HG02623 (cell line): ENCODE measurements around the gene RGS21.
"Not testable (repeated sequence)": the region's sequence is repeated elsewhere in the genome, so short reads cannot be mapped to it uniquely, and the experiment has no call there.

ENCODE experiments used
- ATAC-seq: cut with Tn5 transposase; IDR thresholded peaks from one replicate; pipeline ENCODE4 v1.9.1; 2021; ENCODE audit warnings: moderate library complexity; ENCODE audit not compliant: unreplicated experiment

Gene RGS21

DNA sequence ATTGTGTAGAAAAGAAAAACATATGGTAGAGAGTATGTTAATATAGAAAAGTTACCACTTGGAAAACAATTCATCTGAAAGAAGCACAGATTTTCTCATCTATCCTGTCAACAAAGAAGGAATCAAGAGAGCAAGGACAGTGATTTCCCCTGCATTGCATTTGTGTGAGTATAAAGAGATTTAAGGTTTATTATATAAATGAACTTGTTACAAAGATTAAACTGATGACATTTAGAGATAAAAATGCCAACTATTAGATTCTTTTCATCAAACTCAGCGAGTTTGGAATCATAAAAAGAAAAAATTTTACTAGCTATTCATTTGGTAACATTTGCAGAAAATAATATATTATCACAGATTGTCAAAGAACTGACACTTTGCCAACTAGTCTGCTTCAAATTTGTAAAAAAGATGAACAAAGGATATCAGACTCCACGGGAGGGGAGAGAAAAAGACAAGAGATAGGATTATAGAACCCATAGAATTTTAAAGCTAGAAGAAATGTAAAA, at the start of gene RGS21:
Gene RGS21 (plus strand): TSS at position 51 of the 509 bp plus-strand sequence. CDS start 26,045 bp downstream, outside the sequence.
- no peak for ATAC-seq

- no peak for ATAC-seq
Measured at GRCh38 chr1:192268468-192269052, 48.2 kb upstream of the RGS21 start.

DNA sequence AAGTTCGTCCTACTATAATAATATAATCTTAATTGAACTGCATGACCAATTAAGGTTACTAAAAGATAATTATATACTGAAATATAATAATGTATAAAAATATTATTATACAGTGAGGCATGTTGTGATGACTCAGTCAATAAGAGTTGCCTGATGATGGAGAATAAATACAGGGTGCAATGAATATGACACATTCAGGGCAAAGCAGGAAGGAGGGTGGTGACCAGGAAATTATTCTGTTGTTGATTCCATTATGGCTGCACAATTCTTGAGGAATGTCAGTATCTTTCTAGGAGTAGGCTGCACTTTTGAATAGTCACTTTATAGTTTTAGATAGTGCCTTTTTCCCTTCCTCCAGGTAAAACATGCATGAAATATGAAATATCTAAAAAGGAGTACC, 46.4 kb upstream of the RGS21 start:
- no peak for ATAC-seq

GRCh38 chr1:192272732-192273131, 44.1 kb upstream of the RGS21 start:
- no peak for ATAC-seq

DNA sequence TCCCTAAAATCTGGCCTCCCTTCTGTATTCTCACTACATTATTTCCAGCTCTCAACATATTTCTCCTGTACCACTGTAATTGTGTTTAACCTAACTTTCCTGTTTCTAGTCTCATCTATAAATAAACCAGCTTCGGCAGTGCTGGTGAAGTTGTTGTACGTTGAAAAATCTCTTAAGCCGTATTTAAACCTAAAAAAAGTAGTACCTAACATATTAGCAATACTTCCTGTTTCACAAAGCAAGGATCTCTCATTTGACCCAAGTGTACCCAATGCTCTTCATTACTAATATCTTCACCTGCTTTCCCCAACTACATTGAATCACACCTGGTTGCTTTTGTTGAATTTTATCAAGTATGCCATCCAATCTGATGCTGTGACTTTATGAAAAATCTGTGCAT, 42.2 kb upstream of the RGS21 start:
- no peak for ATAC-seq

GRCh38 chr1:192277635-192278034, 39.2 kb upstream of the RGS21 start:
- ATAC-seq: no peak

DNA sequence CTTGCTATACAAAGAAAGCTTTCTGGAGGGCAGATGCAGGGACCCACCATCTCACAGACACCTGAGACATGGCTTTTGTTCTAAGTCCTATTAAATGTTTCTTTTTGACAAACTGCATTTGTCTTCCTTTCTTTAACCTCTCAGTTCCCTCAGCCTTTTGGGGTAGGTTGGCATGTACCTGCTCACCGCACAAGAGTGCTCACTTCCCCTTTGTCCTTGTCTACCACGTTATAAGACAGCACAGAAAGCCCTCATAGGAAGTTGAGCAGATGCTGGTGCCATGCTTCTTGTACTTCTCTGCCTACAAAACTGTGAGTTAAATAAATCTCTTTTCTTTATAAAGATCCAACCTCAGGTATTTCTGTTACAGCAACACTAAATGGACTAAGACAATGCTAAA, 31.9 kb upstream of the RGS21 start:
- ATAC-seq: no peak

DNA sequence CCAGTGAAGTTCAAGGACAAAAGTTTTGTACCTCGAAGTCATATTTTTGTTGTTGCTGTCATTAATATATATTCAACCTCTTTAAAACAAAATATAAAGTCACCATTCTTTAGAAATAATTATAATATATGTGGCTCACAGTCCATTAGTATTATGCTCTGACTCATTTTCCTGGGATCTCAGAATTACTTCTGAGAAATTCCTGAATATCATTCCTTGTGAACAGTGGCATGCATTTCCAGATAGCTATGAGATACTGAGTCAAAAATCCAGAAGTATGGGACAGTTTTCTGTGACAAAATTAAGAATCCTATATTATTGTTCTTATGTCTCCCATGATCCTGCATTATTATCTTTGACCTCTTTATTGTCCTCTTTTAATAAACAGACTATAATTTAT, 13.8 kb upstream of the RGS21 start:
- ATAC-seq: no peak

- not testable (repeated sequence) for ATAC-seq
Measured at GRCh38 chr1:192308314-192308713, 8.5 kb upstream of the RGS21 start.

DNA sequence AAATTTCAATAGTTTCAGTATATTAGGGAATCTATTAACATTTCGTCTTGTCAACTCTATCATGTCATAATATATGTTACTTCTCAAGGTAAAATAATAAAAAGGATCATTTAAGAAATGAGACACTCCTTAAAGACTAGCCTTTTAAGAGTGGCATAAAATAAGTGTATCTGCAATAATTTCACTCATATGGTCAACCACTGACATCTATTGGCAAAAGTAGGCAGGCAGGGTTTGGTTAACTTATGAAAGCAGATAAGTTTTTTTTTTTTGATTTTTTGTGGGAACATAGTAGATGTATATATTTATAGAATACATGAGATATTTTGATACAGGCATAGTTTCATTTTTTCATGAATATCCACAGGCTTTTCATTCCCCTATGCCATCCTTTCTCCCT, 5.5 kb upstream of the RGS21 start:
- ATAC-seq: no peak

- no peak for ATAC-seq
Measured at GRCh38 chr1:192327997-192328396, 11.2 kb downstream of the RGS21 start.

DNA sequence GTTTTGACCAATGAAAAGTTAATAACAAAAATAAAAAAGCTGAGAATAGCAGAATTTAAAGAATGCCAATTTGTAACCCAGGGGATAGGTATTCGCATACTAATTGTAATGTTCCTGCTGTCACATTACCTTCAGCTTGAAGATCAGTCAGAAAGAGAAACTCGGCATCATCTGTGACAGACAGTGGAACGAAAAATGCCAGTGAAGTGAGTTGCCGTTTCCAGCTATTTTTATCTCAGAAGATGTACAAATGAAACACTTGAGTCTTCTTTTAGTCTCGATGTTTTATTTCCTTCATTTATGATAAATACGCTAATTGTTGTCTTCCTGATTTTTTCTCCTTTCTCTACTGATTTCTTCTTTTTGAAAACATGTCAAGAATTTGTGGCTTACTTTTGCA, 26.1 kb downstream of the RGS21 start:
- no peak for ATAC-seq

- no peak for ATAC-seq
Measured at GRCh38 chr1:192343344-192343743, 26.6 kb downstream of the RGS21 start.

DNA sequence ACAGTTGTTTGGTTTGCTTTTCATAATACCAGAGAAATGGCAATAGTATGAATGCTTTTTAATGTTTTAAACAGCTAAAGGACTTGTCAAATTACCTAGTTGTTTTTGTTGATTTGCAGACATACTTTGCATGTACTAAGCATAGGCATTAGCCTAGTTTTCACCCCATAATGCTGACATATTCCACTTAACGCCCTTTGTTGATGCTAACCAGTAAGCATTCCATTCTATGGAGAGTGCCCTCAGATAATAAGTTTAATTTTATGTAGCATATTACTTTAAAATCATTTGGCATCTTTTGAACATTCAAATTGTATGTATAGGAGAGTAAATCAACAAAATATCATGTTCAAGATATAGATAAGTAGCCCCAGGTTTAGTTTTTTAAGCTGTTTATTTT, 32.5 kb downstream of the RGS21 start:
- no peak for ATAC-seq

DNA sequence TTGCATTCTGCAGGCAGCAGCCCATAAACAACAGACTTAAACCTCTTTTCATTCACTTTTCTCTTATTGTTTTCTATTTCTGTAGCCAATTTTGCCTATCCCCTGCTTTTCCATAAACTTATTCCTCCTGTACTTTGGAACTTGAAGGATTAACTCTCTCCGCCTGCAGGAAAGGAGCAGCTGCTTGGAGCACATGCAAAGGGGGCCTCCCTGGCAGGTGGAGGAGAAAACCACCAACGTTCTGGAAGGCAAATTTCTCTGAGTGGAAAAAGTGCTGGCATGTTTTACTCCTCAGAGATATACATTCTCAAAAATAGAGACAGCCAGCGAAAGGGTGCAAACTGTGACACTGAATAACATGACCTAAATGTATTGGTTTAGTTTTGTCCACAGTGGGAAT, 33.6 kb downstream of the RGS21 start:
- ATAC-seq: no peak

GRCh38 chr1:192351550-192351949, 34.8 kb downstream of the RGS21 start:
- no peak for ATAC-seq

- ATAC-seq: no peak
Measured at GRCh38 chr1:192357924-192358323, 41.1 kb downstream of the RGS21 start.

- no peak for ATAC-seq
Measured at GRCh38 chr1:192358402-192358801, 41.6 kb downstream of the RGS21 start.

GRCh38 chr1:192358822-192359221, 42.0 kb downstream of the RGS21 start:
- no peak for ATAC-seq

DNA sequence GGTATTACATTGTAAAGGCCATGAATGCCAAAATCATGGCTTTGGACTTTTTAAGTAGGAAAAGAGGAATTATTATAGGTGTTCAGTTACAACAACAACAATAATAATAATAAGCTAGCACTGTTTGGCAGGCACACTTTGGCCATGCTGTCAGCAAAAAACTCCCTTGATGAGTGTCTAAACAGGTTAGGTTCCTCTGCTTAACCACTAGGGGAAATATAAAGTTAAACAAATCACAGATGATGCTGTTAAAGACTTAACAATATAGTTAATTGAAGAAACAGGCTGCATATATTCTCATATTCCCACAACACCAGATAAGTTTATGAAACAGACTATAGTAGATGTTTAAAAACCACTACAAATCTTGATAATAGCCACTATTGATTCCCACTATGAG, 46.4 kb downstream of the RGS21 start:
- ATAC-seq: no peak

- no peak for ATAC-seq
Measured at GRCh38 chr1:192367436-192367835, 50.6 kb downstream of the RGS21 start.

GRCh38 chr1:192375306-192375705, 58.5 kb downstream of the RGS21 start:
- no peak for ATAC-seq

DNA sequence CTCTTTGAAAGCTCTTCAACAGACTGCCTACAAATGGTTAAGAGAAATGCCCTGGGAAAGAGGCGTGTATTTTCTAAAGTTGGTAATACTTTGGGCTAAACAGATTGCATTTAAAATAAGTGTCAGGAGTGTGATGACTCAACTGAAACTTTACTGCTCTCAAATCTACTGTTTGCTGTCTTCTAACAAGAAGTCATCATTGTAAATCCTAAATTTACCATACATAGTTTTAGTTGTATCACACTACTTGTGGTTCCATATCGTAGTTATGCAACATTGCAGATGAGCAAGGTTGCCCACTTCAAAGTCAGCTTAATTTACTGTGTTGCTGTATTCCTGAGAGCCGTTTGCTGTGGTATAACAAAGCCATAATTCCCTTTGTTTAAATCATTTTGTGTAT, 59.6 kb downstream of the RGS21 start:
- no peak for ATAC-seq
